ENCODE results near the gene PADI3.

- TF ChIP-seq POLR2A (IDR thresholded peaks at IDR 0.05) (no peak), CTCF (IDR thresholded peaks at IDR 0.05) (no peak)
Observed at GRCh38 chr1:17250601-17251000, 1.7 kb downstream of the PADI3 start.
